Colonic mucosa (tissue), 4 donors: ENCODE data around the gene TRPM3. TPM values are rescaled to one million over a fixed set of nuclear protein-coding genes. Genes with fewer than 3 reads are reported as not detected.

Source experiments
- DNase-seq: peaks from one replicate; pipeline ENCODE4 v3.0.0-alpha.2; 2020
- H3K27ac ChIP-seq: fragments of 200-600 bp; one replicate; pipeline ENCODE4 v1.8.0; 2021
- H3K27me3 ChIP-seq: fragments of 200-600 bp; one replicate; pipeline ENCODE4 v1.8.0; 2021
- H3K36me3 ChIP-seq: fragments of 200-600 bp; one replicate; pipeline ENCODE4 v1.8.0; 2021
- H3K4me1 ChIP-seq: fragments of 200-600 bp; one replicate; pipeline ENCODE4 v1.8.0; 2021; ENCODE audit warnings: mild to moderate bottlenecking
- H3K4me3 ChIP-seq: fragments of 200-600 bp; one replicate; pipeline ENCODE4 v1.8.0; 2021
- H3K9ac ChIP-seq, 2 donors: one replicate each; pipeline ENCODE4 v1.7.0; 2013; ENCODE audit warnings: control low read depth in 2 of 2, low read depth in 2 of 2, low read length in 2 of 2
- H3K9me3 ChIP-seq: fragments of 200-600 bp; one replicate; pipeline ENCODE4 v1.8.0; 2021
- intact Hi-C: fragments of 100-400 bp; cut with DNase I; formaldehyde crosslinking; loops from one replicate; pipeline ENCODE4 v1.14.1; 2022
- total RNA-seq, 2 donors: library from RNA; stranded (reverse); fragmentation: NEBNext Ultra II Directional in 1 of 2; extraction: Animal tissue kit (Norgen Biotek cat#: 25700) in 1 of 2; gene quantifications; one replicate each; pipeline ENCODE4 v1.2.1, GENCODE V29; 2021
- TF ChIP-seq, protein P1 (sequence below): fragments of 200-600 bp; IDR thresholded peaks from one replicate; pipeline ENCODE4 v1.8.0; 2022; ENCODE audit warnings: antibody characterized with exemption, mild to moderate bottlenecking
- donor health status: healthy.
- donor health status: DM: no; HTN: no; CAD: no.
- donor health status: DM: no; HTN: no; CAD: no.

The TRPM3 gene
- total RNA-seq, 2 donors from 2014 or later: 0.32 to 0.35 TPM

- intact Hi-C loops: no loop called here
- TF ChIP-seq, protein P1, sequence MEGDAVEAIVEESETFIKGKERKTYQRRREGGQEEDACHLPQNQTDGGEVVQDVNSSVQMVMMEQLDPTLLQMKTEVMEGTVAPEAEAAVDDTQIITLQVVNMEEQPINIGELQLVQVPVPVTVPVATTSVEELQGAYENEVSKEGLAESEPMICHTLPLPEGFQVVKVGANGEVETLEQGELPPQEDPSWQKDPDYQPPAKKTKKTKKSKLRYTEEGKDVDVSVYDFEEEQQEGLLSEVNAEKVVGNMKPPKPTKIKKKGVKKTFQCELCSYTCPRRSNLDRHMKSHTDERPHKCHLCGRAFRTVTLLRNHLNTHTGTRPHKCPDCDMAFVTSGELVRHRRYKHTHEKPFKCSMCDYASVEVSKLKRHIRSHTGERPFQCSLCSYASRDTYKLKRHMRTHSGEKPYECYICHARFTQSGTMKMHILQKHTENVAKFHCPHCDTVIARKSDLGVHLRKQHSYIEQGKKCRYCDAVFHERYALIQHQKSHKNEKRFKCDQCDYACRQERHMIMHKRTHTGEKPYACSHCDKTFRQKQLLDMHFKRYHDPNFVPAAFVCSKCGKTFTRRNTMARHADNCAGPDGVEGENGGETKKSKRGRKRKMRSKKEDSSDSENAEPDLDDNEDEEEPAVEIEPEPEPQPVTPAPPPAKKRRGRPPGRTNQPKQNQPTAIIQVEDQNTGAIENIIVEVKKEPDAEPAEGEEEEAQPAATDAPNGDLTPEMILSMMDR: no peak
- H3K27ac ChIP-seq: no peak overlapping the region
Observed at GRCh38 chr9:70817311-70817710, 304.1 kb downstream of the TRPM3 start.

DNA sequence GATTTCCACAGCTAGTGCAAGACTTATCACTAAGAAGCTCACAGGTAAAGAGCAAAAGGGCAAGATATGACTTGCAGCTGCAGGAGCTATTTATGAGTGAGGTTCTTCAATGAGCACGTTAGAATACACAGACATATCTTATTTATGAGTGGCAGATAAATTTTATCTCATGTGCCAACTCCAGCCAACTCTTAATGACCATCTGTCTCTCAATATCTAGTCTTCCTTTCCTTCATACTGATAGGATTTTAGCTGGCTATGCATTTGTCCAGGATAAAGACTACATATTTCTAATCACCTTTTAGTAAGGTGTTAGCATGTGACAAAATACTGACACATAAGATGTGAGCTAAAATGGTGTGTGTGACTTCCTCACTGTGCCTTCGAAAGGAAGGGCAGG is 304.5 kb downstream of the TRPM3 start:
- Histone ChIP-seq H3K27me3 (no peaks in the 10 kb centered on the region), H3K9ac (no peak overlapping the region), H3K4me3 (no peak overlapping the region), H3K4me1 (no peaks in the 10 kb centered on the region), H3K9me3 (no peaks in the 10 kb centered on the region), H3K36me3 (no peaks in the 10 kb centered on the region), H3K27ac (no peak overlapping the region)
- TF ChIP-seq, protein P1: no peak
- no peak for DNase-seq
- intact Hi-C loops: no loop called here

More at GRCh38 chr9:70817311-70817710, 304.1 kb downstream of the TRPM3 start:
- no peak for DNase-seq
- Histone ChIP-seq H3K36me3 (no peaks in the 10 kb centered on the region), H3K4me1 (no peaks in the 10 kb centered on the region), H3K27me3 (no peaks in the 10 kb centered on the region), H3K9me3 (no peaks in the 10 kb centered on the region), H3K4me3 (no peak overlapping the region), H3K9ac (no peak overlapping the region)

DNA sequence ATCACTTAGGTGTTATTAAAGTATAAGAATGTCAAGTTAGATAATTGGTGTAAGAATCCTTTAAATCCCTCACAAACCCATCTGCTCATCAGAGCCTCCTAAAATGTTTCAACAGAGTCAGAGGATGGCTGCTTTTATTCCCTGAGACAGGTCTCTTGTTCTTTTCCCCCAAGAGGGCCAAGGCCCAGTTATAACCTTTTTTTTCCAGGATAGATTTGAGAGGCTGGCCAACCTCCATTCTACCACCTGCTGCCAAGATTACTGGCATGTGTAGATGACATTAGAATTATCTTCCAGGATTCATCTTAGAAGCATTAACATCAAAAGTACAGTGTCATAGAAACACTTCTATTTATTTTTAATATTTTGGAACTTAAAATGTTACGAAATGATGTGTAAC is 305.1 kb downstream of the TRPM3 start:
- Histone ChIP-seq H3K27ac (no peak overlapping the region), H3K9ac (no peak overlapping the region), H3K9me3 (no peaks in the 10 kb centered on the region), H3K27me3 (no peaks in the 10 kb centered on the region), H3K4me3 (no peak overlapping the region), H3K4me1 (no peaks in the 10 kb centered on the region), H3K36me3 (no peaks in the 10 kb centered on the region)
- no peak for DNase-seq
- TF ChIP-seq, protein P1: no peak
- intact Hi-C loops: no loop called here

GRCh38 chr9:70814597-70814996 is 306.8 kb downstream of the TRPM3 start:
- H3K27ac ChIP-seq: no peak overlapping the region
- no peaks in the 10 kb centered on the region for H3K9me3 ChIP-seq
- no peaks in the 10 kb centered on the region for H3K36me3 ChIP-seq
- TF ChIP-seq, protein P1: no peak
- no peak overlapping the region for H3K9ac ChIP-seq
- intact Hi-C loops: no loop called here
- no peaks in the 10 kb centered on the region for H3K4me1 ChIP-seq
- no peak overlapping the region for H3K4me3 ChIP-seq
- no peaks in the 10 kb centered on the region for H3K27me3 ChIP-seq
- DNase-seq: no peak

GRCh38 chr9:70813141-70813540 is 308.3 kb downstream of the TRPM3 start:
- H3K27ac ChIP-seq: no peak overlapping the region
- H3K9ac ChIP-seq: no peak overlapping the region
- no peaks in the 10 kb centered on the region for H3K4me1 ChIP-seq
- TF ChIP-seq, protein P1: no peak
- no peak overlapping the region for H3K4me3 ChIP-seq
- intact Hi-C loops: no loop called here
- DNase-seq: no peak
- no peaks in the 10 kb centered on the region for H3K27me3 ChIP-seq
- H3K36me3 ChIP-seq: no peaks in the 10 kb centered on the region
- H3K9me3 ChIP-seq: no peaks in the 10 kb centered on the region

- Histone ChIP-seq H3K36me3 (no peaks in the 10 kb centered on the region), H3K4me3 (no peak overlapping the region), H3K9ac (no peak overlapping the region), H3K27me3 (no peaks in the 10 kb centered on the region), H3K4me1 (no peaks in the 10 kb centered on the region), H3K27ac (no peak overlapping the region), H3K9me3 (no peaks in the 10 kb centered on the region)
- intact Hi-C loops: no loop called here
- DNase-seq: no peak
- TF ChIP-seq, protein P1: no peak
Observed at GRCh38 chr9:70811638-70812037, 309.8 kb downstream of the TRPM3 start.
